ENCODE data around the gene CACNA1C. TPM values are rescaled to one million over a fixed set of nuclear protein-coding genes. Genes with fewer than 3 reads are reported as not detected.

CACNA1C gene
- total RNA-seq, 4 donors from 2014 or later, result 1.4 to 3.7 (median 2.2) TPM

DNA sequence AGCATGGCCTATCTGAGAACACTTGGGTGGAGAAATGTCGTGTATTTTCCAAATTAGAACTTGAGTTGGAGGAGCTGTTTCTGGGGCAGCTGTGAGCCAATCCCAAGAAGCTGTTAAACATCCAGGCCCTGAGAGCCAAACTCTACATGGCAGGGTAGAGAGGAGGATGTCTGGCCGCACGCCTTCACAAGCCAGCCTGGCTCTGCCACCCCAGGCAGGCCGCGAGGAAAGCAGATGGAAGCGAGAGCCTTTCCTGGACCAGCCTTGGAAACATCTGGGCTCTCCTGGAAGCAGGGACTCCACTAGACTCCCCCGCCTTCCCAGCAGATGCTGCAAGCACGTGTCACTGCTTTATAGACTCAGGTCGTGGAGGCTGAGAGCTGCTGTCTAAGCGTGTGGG, 429.2 kb downstream of the CACNA1C start:
- H3K9me3 ChIP-seq, result no peaks in the 10 kb centered on the region
- DNase-seq (ENCODE audit: low spot score in 2 of 2), result no peak
- H3K4me1 ChIP-seq, result no peaks in the 10 kb centered on the region
- no peak overlapping the region for H3K27ac ChIP-seq
- TF ChIP-seq, protein P1, sequence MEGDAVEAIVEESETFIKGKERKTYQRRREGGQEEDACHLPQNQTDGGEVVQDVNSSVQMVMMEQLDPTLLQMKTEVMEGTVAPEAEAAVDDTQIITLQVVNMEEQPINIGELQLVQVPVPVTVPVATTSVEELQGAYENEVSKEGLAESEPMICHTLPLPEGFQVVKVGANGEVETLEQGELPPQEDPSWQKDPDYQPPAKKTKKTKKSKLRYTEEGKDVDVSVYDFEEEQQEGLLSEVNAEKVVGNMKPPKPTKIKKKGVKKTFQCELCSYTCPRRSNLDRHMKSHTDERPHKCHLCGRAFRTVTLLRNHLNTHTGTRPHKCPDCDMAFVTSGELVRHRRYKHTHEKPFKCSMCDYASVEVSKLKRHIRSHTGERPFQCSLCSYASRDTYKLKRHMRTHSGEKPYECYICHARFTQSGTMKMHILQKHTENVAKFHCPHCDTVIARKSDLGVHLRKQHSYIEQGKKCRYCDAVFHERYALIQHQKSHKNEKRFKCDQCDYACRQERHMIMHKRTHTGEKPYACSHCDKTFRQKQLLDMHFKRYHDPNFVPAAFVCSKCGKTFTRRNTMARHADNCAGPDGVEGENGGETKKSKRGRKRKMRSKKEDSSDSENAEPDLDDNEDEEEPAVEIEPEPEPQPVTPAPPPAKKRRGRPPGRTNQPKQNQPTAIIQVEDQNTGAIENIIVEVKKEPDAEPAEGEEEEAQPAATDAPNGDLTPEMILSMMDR (IDR thresholded peaks at IDR 0.05), result no peak
- TF ChIP-seq POLR2A (IDR thresholded peaks at IDR 0.05) (no peak), EP300 (IDR thresholded peaks at IDR 0.05) (no peak), POLR2AphosphoS5 (IDR thresholded peaks at IDR 0.05) (no peak)
- no peaks in the 10 kb centered on the region for H3K27me3 ChIP-seq
- no peak overlapping the region for H3K4me3 ChIP-seq
- WGBS, result 80% methylated on average over 3 of the region's 10 CpGs
- no peaks in the 10 kb centered on the region for H3K36me3 ChIP-seq

DNA sequence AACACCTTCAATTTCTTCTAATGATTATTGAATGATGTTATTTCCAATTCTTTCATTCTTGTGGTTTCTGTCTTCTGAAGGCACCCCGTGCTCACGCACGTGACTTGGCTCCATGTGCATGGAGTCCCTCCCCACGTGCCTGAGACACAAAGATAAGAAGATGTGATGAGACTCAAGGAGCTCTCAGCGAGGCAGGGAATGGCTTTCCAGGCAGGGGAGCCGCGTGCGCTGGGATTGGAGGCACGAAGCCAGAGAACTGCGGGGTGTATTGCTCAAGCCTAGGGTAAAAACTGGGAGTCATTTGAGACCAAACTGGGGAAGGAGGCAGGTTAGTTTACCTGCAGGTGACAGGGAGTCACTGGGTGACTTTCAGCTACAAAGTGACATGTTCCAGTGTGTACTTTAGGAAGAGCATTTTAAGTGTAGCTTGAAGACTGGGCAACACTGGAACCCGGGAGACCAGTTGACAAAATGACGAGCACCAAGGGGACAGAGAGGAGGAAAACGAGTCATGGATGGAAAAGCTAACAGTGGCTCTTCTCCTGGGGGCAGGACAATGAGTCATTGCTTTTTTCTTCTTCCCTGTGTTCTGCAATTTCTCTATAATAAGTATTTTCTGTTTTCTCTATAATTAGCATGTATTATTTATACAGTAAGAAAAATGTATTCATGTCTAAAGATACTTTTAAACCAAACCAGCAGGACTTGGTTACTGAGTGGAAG, 430.3 kb downstream of the CACNA1C start:
- Histone ChIP-seq H3K4me3 (no peak overlapping the region), H3K27ac (no peak overlapping the region), H3K27me3 (no peaks in the 10 kb centered on the region), H3K4me1 (no peaks in the 10 kb centered on the region), H3K36me3 (no peaks in the 10 kb centered on the region), H3K9me3 (no peaks in the 10 kb centered on the region)
- WGBS, result 74% methylated on average over 13 of the region's 13 CpGs
- TF ChIP-seq POLR2A (IDR thresholded peaks at IDR 0.05), result no peak
- no peak for TF ChIP-seq EP300 (IDR thresholded peaks at IDR 0.05)
- no peak for TF ChIP-seq POLR2AphosphoS5 (IDR thresholded peaks at IDR 0.05)
- TF ChIP-seq, protein P1 (IDR thresholded peaks at IDR 0.05), result no peak
- DNase-seq (ENCODE audit: low spot score in 2 of 2), result no peak

DNA sequence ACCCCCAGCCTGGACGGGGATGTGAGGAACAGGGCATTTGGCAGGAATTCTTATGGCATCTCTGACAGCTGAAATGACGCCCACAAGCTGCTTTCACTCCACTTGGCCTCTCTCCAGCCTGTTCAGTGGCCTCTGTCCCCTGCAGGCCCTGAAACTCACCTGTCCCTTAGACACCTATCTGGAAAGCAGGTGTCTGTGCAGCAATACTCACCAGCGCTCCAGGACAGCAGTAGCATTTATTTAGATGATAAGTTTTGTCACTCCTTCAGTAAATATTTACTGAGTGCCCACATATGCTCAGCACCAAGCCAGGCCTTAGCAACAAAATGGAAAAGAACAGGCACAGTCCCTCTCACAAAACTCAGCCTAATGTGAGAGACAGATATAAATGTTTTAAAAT, 430.9 kb downstream of the CACNA1C start:
- WGBS, result 92% methylated on average over 3 of the region's 3 CpGs
- Histone ChIP-seq H3K9me3 (no peaks in the 10 kb centered on the region), H3K36me3 (no peaks in the 10 kb centered on the region), H3K27me3 (no peaks in the 10 kb centered on the region), H3K4me1 (no peaks in the 10 kb centered on the region), H3K27ac (no peak overlapping the region), H3K4me3 (no peak overlapping the region)
- DNase-seq (ENCODE audit: low spot score in 2 of 2), result peak in 1 of 2 donors; percentile 26
- TF ChIP-seq POLR2AphosphoS5 (IDR thresholded peaks at IDR 0.05), result no peak
- TF ChIP-seq EP300 (IDR thresholded peaks at IDR 0.05), result no peak
- no peak for TF ChIP-seq POLR2A (IDR thresholded peaks at IDR 0.05)
- TF ChIP-seq, protein P1 (IDR thresholded peaks at IDR 0.05), result no peak

DNA sequence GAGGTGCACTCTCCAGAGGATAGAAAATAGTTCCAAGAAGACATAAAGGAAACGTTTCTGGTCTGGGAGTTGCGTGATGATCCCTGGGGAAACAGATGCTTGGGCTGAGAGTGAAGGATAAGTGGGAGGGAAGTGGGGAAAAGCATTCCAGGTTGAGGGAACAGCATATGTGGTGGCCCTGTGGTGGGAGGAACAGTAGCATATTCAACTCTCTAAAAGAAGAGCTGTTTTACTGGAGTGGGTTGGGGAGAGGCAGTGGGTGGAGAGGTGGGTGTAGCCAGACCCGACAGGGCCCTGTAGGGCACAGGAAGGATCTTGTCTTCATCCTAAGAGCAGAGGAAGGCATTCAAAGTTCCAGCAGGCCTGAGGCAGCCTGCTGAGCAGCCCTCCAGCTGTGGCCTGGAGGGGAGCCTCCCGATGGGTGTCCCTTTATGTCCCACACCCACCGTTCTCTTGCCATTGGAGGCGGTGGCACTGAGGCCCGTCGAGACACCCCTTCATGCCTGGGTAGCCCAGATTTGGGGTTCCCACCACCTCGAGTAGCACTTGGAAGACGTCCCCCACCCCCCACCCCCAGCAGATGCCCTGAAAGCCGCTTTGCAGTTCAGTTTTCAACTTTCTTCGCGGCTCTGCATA, 431.5 kb downstream of the CACNA1C start:
- Histone ChIP-seq H3K36me3 (no peaks in the 10 kb centered on the region), H3K27ac (no peak overlapping the region), H3K9me3 (no peaks in the 10 kb centered on the region), H3K4me1 (no peaks in the 10 kb centered on the region), H3K27me3 (no peaks in the 10 kb centered on the region), H3K4me3 (no peak overlapping the region)
- 75% methylated on average over 13 of the region's 13 CpGs for WGBS
- DNase-seq (ENCODE audit: low spot score in 2 of 2), result no peak
- TF ChIP-seq, protein P1 (IDR thresholded peaks at IDR 0.05), result no peak
- no peak for TF ChIP-seq POLR2A (IDR thresholded peaks at IDR 0.05)
- TF ChIP-seq EP300 (IDR thresholded peaks at IDR 0.05), result no peak
- TF ChIP-seq POLR2AphosphoS5 (IDR thresholded peaks at IDR 0.05), result no peak

DNA sequence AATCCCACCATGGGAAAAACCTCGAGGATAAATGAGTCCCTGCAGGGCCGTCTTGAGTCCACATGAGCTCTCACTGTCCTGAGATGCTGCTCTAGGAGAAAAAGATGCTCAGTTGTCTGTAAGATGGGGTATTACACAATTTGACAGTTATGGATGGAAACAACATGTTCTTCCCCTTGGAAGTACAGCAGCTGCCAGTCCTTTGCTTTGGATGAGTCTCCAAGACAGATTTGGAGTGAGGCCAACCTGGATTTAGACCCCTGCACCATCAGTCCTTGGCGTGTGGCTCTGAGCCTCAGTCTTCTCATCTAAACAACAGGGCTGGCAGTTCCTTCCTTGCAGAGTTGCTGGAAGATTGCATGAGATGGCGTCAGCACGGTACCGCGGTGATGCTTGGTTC, 432.9 kb downstream of the CACNA1C start:
- WGBS, result 73% methylated on average over 7 of the region's 7 CpGs
- Histone ChIP-seq H3K9me3 (no peaks in the 10 kb centered on the region), H3K4me1 (no peaks in the 10 kb centered on the region), H3K27me3 (no peaks in the 10 kb centered on the region), H3K27ac (no peak overlapping the region), H3K36me3 (no peaks in the 10 kb centered on the region), H3K4me3 (no peak overlapping the region)
- no peak for TF ChIP-seq POLR2AphosphoS5 (IDR thresholded peaks at IDR 0.05)
- TF ChIP-seq, protein P1 (IDR thresholded peaks at IDR 0.05), result no peak
- no peak for TF ChIP-seq EP300 (IDR thresholded peaks at IDR 0.05)
- TF ChIP-seq POLR2A (IDR thresholded peaks at IDR 0.05), result no peak
- DNase-seq (ENCODE audit: low spot score in 2 of 2), result no peak

Data from suprapubic skin (tissue), 4 donors.